ENCODE measurements around the gene ZNF280B.

Gene ZNF280B

GRCh38 chr22:22467112-22467511 is 41.4 kb downstream of the ZNF280B start:
- Histone ChIP-seq H3K4me3 (ENCODE audit: insufficient read length, low read depth) (no peak overlapping the region), H3K9me3 (ENCODE audit: insufficient read depth, low read length) (peaks cover 22% of the 10 kb centered on the region; the same call in 1 of the 2 replicates), H3K27me3 (ENCODE audit: insufficient read depth, insufficient read length) (peaks cover 98% of the 10 kb centered on the region), H3K36me3 (ENCODE audit: insufficient read depth, insufficient read length, low read length) (no peaks in the 10 kb centered on the region), H3K4me1 (ENCODE audit: insufficient read depth, insufficient read length) (no peaks in the 10 kb centered on the region), H3K9ac (ENCODE audit: insufficient read length, low read depth) (no peak overlapping the region)
- no peak for DNase-seq (ENCODE audit: low read depth, low spot score)
- TF ChIP-seq YY1 (IDR thresholded peaks at IDR 0.05; ENCODE audit: insufficient read depth, insufficient read length) (no peak), ZNF274 (IDR thresholded peaks at IDR 0.05; ENCODE audit: low read depth, low read length) (no peak), SUZ12 (IDR thresholded peaks at IDR 0.05; ENCODE audit: extremely low read depth, insufficient read depth, insufficient read length) (no peak)

DNA sequence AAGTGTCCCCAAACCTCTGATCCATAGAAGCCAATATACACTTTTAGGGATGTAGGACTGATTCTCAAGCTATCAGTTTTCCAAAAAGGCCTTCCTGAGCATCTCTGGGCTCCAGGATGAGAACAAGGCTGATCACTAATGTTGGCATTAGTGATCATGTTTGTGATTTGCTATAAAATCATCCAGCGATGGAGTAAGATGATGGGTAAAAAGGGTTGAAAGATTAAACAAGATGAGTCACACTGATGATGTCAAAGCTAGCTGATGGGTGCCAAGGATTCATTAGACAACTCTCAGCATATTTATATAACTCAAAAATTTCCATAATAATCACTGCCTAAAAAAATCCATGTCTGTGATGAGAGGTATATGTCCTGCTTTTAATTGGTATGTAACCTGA is 42.8 kb downstream of the ZNF280B start:
- Histone ChIP-seq H3K27me3 (ENCODE audit: insufficient read depth, insufficient read length) (peaks cover 99% of the 10 kb centered on the region), H3K4me3 (ENCODE audit: insufficient read length, low read depth) (no peak overlapping the region), H3K36me3 (ENCODE audit: insufficient read depth, insufficient read length, low read length) (no peaks in the 10 kb centered on the region), H3K4me1 (ENCODE audit: insufficient read depth, insufficient read length) (no peaks in the 10 kb centered on the region), H3K9me3 (ENCODE audit: insufficient read depth, low read length) (peaks cover 22% of the 10 kb centered on the region; the same call in 1 of the 2 replicates), H3K9ac (ENCODE audit: insufficient read length, low read depth) (no peak overlapping the region)
- no peak for DNase-seq (ENCODE audit: low read depth, low spot score)
- no peak for TF ChIP-seq YY1 (IDR thresholded peaks at IDR 0.05; ENCODE audit: insufficient read depth, insufficient read length)
- TF ChIP-seq ZNF274 (IDR thresholded peaks at IDR 0.05; ENCODE audit: low read depth, low read length): no peak
- no peak for TF ChIP-seq SUZ12 (IDR thresholded peaks at IDR 0.05; ENCODE audit: extremely low read depth, insufficient read depth, insufficient read length)

DNA sequence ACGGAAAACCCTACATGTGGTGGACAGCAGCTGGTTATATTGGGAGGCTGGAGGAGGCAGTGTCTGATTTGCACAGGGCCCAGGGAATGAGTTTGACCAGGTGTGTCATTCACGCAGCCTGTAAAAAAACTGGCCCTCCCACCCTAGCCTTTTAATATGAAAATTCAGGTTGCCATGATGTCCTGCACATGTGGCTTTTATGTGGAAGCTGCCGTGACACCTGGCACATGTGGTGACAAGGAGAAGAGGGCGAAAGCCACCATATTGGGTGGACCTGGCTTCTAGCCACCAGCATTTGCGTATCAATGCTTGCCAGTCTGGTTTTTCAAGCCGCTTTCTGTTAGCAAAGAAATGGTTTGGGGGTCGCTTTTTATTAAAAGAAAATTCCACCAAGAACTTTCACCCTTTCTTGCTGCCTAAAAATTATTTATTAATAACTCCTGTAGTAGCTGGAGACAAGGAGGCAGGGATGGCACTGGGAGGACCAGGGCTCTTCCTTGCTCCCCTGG is 43.4 kb downstream of the ZNF280B start:
- TF ChIP-seq ZNF274 (IDR thresholded peaks at IDR 0.05; ENCODE audit: low read depth, low read length) (no peak), SUZ12 (IDR thresholded peaks at IDR 0.05; ENCODE audit: extremely low read depth, insufficient read depth, insufficient read length) (no peak), YY1 (IDR thresholded peaks at IDR 0.05; ENCODE audit: insufficient read depth, insufficient read length) (no peak)
- no peak overlapping the region for H3K4me3 ChIP-seq (ENCODE audit: insufficient read length, low read depth)
- H3K9ac ChIP-seq (ENCODE audit: insufficient read length, low read depth): no peak overlapping the region
- no peaks in the 10 kb centered on the region for H3K36me3 ChIP-seq (ENCODE audit: insufficient read depth, insufficient read length, low read length)
- H3K27me3 ChIP-seq (ENCODE audit: insufficient read depth, insufficient read length): peaks cover 99% of the 10 kb centered on the region
- no peak for DNase-seq (ENCODE audit: low read depth, low spot score)
- H3K4me1 ChIP-seq (ENCODE audit: insufficient read depth, insufficient read length): no peaks in the 10 kb centered on the region
- peaks cover 27% of the 10 kb centered on the region; the same call in 1 of the 2 replicates for H3K9me3 ChIP-seq (ENCODE audit: insufficient read depth, low read length)

DNA sequence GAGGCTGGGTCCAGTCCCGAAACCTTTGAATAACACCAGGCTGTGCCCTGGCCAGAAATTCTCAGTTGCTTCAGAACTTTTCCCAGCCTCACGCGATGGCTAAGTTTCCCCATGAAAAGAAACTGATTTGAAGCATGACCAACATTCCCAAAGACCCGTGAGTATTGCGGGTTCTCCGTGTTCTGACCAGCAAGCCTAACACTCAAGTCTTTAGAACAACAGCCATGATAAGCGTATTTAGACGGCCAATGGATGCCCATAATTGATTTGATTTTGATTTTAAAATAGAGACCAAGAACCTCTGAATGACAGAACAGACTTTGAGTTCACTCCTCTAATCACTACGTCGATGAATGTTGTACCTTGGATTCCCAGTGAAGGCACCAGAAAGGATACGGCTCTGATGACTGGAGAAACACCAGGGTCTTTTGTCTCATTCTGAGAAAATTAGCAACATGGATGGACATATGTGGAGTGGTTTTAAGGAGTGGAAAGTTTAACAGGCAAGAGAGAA is 43.9 kb downstream of the ZNF280B start:
- H3K9ac ChIP-seq (ENCODE audit: insufficient read length, low read depth): no peak overlapping the region
- TF ChIP-seq YY1 (IDR thresholded peaks at IDR 0.05; ENCODE audit: insufficient read depth, insufficient read length) (no peak), ZNF274 (IDR thresholded peaks at IDR 0.05; ENCODE audit: low read depth, low read length) (no peak), SUZ12 (IDR thresholded peaks at IDR 0.05; ENCODE audit: extremely low read depth, insufficient read depth, insufficient read length) (no peak)
- no peaks in the 10 kb centered on the region for H3K36me3 ChIP-seq (ENCODE audit: insufficient read depth, insufficient read length, low read length)
- peaks cover 99% of the 10 kb centered on the region for H3K27me3 ChIP-seq (ENCODE audit: insufficient read depth, insufficient read length)
- no peaks in the 10 kb centered on the region for H3K4me1 ChIP-seq (ENCODE audit: insufficient read depth, insufficient read length)
- H3K9me3 ChIP-seq (ENCODE audit: insufficient read depth, low read length): peaks cover 27% of the 10 kb centered on the region
- no peak for DNase-seq (ENCODE audit: low read depth, low spot score)
- H3K4me3 ChIP-seq (ENCODE audit: insufficient read length, low read depth): no peak overlapping the region

- H3K27me3 ChIP-seq (ENCODE audit: insufficient read depth, insufficient read length): peaks cover 100% of the 10 kb centered on the region
- DNase-seq (ENCODE audit: low read depth, low spot score): peak; percentile 30
- TF ChIP-seq ZNF274 (IDR thresholded peaks at IDR 0.05; ENCODE audit: low read depth, low read length): no peak
- no peak for TF ChIP-seq SUZ12 (IDR thresholded peaks at IDR 0.05; ENCODE audit: extremely low read depth, insufficient read depth, insufficient read length)
- no peak for TF ChIP-seq YY1 (IDR thresholded peaks at IDR 0.05; ENCODE audit: insufficient read depth, insufficient read length)
Measured at GRCh38 chr22:22463855-22464540, 44.5 kb downstream of the ZNF280B start.

DNA sequence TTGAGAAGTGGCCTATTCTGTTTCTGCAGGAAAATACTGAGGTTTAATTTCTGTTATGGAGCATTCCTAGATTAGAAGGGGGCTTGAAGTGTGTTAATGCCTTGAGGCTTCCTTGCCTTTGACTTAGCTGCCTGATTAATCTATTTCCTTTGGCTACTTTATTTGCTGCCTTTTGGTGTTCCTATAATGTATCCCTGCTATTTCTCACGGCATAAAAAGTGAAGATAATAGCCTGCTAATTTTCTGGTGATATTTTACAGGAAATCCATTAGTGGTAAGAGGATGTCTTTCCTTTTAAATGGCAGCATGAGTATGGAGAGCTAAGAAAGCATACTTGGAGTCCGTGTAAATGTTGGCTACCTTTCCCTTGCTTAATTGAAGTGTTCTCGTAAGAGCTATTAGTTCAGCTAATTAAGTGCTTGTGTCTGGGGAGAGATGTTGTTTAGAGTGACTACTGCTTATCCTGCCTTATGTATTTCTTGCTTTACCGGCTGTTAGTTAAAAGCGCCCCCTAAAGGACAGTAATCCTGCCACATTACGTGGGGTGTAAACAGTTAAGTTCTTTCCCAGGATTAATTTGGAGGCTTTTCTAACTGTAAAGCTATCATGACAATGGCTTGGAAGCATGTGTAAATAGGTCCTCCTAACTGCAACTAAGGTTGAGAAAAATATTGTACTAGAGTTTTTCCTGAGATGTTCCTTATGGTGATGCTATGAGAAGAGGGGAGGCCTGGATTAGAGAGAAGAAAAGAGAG is 45.6 kb downstream of the ZNF280B start:
- peaks cover 100% of the 10 kb centered on the region for H3K27me3 ChIP-seq (ENCODE audit: insufficient read depth, insufficient read length)
- no peaks in the 10 kb centered on the region for H3K4me1 ChIP-seq (ENCODE audit: insufficient read depth, insufficient read length)
- H3K9me3 ChIP-seq (ENCODE audit: insufficient read depth, low read length): peaks cover 33% of the 10 kb centered on the region
- TF ChIP-seq SUZ12 (IDR thresholded peaks at IDR 0.05; ENCODE audit: extremely low read depth, insufficient read depth, insufficient read length) (no peak), YY1 (IDR thresholded peaks at IDR 0.05; ENCODE audit: insufficient read depth, insufficient read length) (no peak), ZNF274 (IDR thresholded peaks at IDR 0.05; ENCODE audit: low read depth, low read length) (no peak)
- no peak overlapping the region for H3K9ac ChIP-seq (ENCODE audit: insufficient read length, low read depth)
- H3K36me3 ChIP-seq (ENCODE audit: insufficient read depth, insufficient read length, low read length): no peaks in the 10 kb centered on the region
- no peak for DNase-seq (ENCODE audit: low read depth, low spot score)
- H3K4me3 ChIP-seq (ENCODE audit: insufficient read length, low read depth): no peak overlapping the region

More at GRCh38 chr22:22463855-22464540, 44.5 kb downstream of the ZNF280B start:
- no peaks in the 10 kb centered on the region for H3K4me1 ChIP-seq (ENCODE audit: insufficient read depth, insufficient read length)
- H3K9ac ChIP-seq (ENCODE audit: insufficient read length, low read depth): no peak overlapping the region
- peaks cover 27% of the 10 kb centered on the region for H3K9me3 ChIP-seq (ENCODE audit: insufficient read depth, low read length)
- H3K4me3 ChIP-seq (ENCODE audit: insufficient read length, low read depth): no peak overlapping the region
- no peaks in the 10 kb centered on the region for H3K36me3 ChIP-seq (ENCODE audit: insufficient read depth, insufficient read length, low read length)

DNA sequence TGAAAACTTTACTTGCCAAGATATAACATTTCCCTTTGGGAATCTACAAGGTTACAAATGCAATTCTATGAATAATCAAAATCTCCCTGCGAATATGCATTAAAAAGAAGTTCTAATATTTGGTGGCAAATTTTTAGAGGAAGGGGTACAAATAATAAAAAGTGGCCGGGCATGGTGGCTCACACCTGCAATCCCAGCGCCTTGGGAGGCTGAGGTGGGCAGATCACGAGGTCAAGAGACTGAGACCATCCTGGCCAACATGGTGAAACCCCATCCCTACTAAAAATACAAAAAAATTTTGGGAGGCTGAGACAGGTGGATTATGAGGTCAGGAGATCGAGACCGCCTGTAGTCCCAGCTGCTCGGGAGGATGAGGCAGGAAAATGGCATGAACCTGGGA is 47.0 kb downstream of the ZNF280B start:
- TF ChIP-seq ZNF274 (IDR thresholded peaks at IDR 0.05; ENCODE audit: low read depth, low read length) (no peak), SUZ12 (IDR thresholded peaks at IDR 0.05; ENCODE audit: extremely low read depth, insufficient read depth, insufficient read length) (no peak), YY1 (IDR thresholded peaks at IDR 0.05; ENCODE audit: insufficient read depth, insufficient read length) (no peak)
- H3K4me1 ChIP-seq (ENCODE audit: insufficient read depth, insufficient read length): no peaks in the 10 kb centered on the region
- no peak for DNase-seq (ENCODE audit: low read depth, low spot score)
- H3K9me3 ChIP-seq (ENCODE audit: insufficient read depth, low read length): peaks cover 36% of the 10 kb centered on the region
- H3K4me3 ChIP-seq (ENCODE audit: insufficient read length, low read depth): no peak overlapping the region
- H3K9ac ChIP-seq (ENCODE audit: insufficient read length, low read depth): no peak overlapping the region
- no peaks in the 10 kb centered on the region for H3K36me3 ChIP-seq (ENCODE audit: insufficient read depth, insufficient read length, low read length)
- peaks cover 100% of the 10 kb centered on the region for H3K27me3 ChIP-seq (ENCODE audit: insufficient read depth, insufficient read length)
